C4-2B (cell line): ENCODE data around the gene LRMDA.

ENCODE experiments used
- H3K27ac ChIP-seq: fragments of 450-650 bp; 2 replicates; pipeline ENCODE4 v1.5.1; 2017
- ZFX ChIP-seq: fragments of 450-650 bp; IDR thresholded peaks from 2 replicates; pipeline ENCODE4 v1.6.1; 2017
- TF ChIP-seq, protein P1 (sequence below): fragments of 450-650 bp; conservative IDR thresholded peaks from 2 replicates; pipeline ENCODE4 v1.5.1; 2017; ENCODE audit warnings: mild to moderate bottlenecking

Gene LRMDA

DNA sequence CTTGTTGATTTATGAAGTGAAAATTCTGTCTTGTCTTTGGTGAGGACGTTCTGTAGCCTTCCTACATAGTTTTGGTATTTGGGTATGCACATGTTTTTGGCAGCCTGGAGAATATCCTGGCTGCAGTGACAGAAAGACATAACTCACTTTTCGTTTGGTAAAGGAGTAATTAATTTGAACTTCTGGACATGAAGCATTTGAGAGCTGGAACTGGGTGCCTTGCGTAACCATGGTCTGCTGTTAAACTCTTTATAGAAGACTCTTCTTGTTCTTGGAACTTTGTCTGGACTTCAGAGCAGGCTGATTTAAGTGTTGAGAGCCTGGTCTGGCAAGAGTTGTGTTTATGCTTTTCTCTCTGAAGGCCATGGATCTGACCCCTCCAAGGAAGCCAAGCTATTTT lies 231.3 kb downstream of the LRMDA start:
- no peak overlapping the region for H3K27ac ChIP-seq
- TF ChIP-seq ZFX = no peak

DNA sequence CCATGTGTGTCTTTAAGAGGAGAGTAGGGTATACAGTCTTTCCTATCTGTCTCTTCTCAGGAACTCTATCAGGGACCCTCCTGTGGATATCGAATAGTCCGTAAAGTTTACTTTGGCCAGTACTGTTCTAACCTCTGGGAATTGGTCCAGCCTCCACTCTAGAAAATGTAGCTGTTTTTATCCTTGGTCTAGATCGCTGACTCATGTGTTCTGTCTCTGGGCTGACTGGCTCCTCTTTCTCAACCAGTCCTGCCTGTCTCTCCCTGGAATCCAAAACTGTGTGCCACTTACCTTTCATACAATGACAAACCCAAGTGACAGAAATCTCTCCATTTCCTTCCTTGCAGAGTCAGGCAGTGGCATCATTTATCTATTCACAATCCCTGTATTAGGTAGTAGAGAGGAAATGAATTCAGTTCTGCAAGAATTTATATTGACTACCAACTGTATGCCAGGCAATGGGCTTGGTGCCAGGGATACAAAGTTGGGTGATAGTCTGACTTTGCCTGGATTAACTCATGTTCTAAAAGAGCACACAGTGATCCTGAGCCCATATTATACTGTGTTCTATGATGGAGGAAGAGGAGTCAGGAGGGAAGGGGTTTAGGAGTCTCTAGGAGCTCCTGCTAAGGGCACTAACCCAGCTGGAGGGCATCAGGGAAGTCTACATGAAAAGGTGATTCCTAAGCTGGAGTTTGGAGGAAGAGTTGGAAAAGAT lies 232.7 kb downstream of the LRMDA start:
- H3K27ac ChIP-seq = peak overlapping the region; percentile 44; the same call in 1 of the 2 replicates
- TF ChIP-seq, protein P1, sequence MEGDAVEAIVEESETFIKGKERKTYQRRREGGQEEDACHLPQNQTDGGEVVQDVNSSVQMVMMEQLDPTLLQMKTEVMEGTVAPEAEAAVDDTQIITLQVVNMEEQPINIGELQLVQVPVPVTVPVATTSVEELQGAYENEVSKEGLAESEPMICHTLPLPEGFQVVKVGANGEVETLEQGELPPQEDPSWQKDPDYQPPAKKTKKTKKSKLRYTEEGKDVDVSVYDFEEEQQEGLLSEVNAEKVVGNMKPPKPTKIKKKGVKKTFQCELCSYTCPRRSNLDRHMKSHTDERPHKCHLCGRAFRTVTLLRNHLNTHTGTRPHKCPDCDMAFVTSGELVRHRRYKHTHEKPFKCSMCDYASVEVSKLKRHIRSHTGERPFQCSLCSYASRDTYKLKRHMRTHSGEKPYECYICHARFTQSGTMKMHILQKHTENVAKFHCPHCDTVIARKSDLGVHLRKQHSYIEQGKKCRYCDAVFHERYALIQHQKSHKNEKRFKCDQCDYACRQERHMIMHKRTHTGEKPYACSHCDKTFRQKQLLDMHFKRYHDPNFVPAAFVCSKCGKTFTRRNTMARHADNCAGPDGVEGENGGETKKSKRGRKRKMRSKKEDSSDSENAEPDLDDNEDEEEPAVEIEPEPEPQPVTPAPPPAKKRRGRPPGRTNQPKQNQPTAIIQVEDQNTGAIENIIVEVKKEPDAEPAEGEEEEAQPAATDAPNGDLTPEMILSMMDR = no peak
- no peak for TF ChIP-seq ZFX

DNA sequence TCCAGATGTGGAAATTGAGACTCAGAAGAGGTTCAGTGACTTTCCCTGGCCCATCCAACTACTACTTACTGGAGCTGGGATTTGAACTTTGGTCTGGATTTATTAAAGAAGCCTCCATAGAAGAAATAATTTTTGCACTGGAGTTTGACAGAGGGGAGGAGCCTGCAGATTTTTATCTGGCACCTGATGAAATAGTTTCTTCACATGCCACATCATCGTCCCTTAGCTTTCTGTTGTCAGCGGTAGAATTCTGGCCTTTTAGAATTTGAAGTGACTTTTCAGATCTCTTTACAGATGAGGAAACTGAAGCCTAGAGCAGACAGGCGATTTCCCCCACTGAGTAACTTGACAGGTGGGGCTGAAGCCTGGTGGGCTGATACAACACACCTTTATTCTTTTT lies 233.5 kb downstream of the LRMDA start:
- H3K27ac ChIP-seq = no peak overlapping the region
- no peak for TF ChIP-seq ZFX

DNA sequence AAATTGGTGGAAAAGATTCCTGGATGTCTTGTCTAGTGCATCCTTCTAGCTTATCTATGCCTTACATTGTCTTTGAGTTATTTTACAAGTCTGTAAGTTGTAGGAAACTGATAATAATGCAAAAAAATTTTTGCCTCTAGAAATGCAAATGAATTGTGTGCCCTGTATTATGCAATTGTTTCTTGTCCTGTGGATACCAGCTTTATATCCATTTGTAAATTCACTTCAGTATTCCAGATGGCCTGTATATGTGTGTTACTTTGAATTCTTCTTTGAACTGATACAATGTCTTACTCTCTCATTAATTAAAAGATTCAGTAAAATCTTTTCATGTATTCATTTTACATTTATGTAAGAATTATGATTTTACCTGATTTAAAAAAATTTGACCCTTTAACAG lies 234.3 kb downstream of the LRMDA start:
- no peak overlapping the region for H3K27ac ChIP-seq
- TF ChIP-seq, protein P1 = no peak
- no peak for TF ChIP-seq ZFX

DNA sequence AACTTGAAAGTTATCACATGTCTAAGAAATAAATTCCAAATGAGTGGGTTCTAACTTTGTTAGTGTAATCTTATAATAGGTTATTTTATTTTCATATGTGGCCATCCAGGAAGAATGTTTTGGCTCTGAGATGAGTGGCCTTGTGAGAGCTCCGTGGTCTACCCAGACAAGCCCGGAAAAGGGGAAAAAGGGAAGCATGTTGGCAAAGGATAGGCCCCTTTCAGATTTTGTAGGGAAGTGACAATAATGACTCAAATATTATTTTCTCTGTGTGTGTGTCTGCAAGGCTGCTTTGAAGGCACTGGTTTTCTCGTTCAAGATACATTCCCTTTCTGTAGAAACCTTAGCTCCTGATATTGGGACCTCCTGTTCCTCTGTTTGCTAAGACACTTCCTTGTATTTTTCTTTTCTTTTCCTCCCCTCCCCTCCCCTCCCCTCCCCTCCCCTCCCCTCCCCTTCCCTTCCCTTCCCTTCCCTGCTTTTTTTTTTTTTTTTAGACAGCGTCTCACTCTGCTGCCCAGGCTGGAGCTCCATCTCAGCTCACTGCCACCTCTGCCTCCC lies 240.8 kb downstream of the LRMDA start:
- TF ChIP-seq, protein P1 = no peak
- TF ChIP-seq ZFX = no peak
- no peak overlapping the region for H3K27ac ChIP-seq

DNA sequence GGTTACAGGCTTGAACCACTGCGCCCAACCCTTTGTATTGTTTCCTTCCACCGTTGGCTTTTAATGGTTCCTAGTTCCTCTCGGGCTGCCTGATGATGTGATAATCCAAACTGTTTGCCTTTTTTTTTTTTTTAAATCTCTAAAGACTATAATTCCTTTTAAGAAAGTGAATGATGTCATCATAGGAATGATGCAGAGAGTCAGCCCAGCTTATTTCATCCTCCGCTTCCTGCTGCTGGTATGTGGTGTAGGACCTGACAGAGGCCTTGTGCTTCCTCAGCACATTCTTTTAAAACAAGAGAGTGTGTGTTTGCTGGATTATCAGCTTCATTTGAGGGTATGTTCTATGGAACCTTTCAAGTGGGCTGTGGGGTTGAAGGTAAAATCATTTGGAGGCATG lies 241.4 kb downstream of the LRMDA start:
- TF ChIP-seq ZFX = no peak
- TF ChIP-seq, protein P1 = no peak
- H3K27ac ChIP-seq = no peak overlapping the region

DNA sequence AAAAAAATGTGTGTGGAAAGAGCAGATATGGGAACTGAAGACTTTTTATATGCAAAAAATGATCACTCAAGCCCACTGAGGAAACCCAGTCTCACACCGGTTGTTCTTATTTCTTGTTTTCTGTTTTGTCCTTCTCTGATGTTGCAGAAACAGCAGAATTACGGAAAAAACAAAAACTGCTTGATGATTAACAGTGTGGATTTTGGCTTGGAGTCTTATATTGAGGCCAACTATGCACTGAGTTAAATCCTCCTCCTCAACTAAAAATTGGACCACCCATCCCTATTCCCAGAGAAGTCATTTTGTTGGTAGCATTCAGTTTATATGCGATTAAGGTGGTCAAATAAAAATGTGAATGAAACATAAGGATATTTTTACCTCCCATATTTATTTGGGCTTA lies 246.1 kb downstream of the LRMDA start:
- TF ChIP-seq ZFX = no peak
- TF ChIP-seq, protein P1 = no peak
- no peak overlapping the region for H3K27ac ChIP-seq

DNA sequence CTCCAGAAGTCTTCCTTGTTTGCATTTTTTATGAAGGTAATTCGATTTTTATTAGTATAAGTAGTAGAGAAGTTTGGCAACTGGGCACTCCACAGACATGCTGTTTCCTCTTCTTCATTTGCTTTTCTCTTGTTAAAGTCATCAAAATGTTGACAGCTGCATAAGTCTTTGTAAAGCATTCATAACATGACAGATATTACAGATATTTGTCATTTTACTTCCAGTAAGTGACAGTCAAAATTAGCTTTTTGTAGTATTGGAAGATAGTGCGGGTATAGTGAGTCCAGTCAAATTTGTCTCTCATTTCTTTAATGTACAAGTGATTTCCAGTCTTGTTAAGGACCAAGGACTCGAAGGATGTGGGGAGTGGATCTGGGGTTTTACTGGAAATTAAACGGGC lies 247.1 kb downstream of the LRMDA start:
- no peak overlapping the region for H3K27ac ChIP-seq
- no peak for TF ChIP-seq ZFX
- TF ChIP-seq, protein P1 = no peak
